IMR-90 (cell line): ENCODE measurements around the gene CLCN4. TPM values are rescaled to one million over a fixed set of nuclear protein-coding genes. Genes with fewer than 3 reads are reported as not detected.

Experiments
- ATAC-seq: fragments of 200-7000 bp; cut with Tn5 transposase; 2 replicates; pipeline ENCODE4 v1.9.1; 2020; ENCODE audit warnings: low read depth, mild to moderate bottlenecking, moderate library complexity
- BruUV-seq: library from RNA; stranded (reverse); fragments of 400-500 nt; replicated peaks from 2 replicates; lab custom pipeline; 2021; lab: Mats Ljungman, UMichigan
- CTCF ChIA-PET: fragments of 300-600 bp; formaldehyde crosslinking; extraction: SDS; loops from one replicate; lab custom pipeline; 2021; ENCODE audit warnings: antibody characterized with exemption; lab: Yijun Ruan, JAX
- POLR2A ChIA-PET: fragments of 300-600 bp; sonication (Branson Sonifier 250); formaldehyde crosslinking; loops from one replicate; lab custom pipeline; 2022; ENCODE audit warnings: antibody characterized with exemption; ENCODE audit not compliant: unreplicated experiment; lab: Charles Lee
- DNase-seq: peaks from one replicate; pipeline ENCODE4 v3.0.0; 2013
- H2AFZ ChIP-seq: replicated peaks from 2 replicates; pipeline ENCODE3; 2013; ENCODE audit warnings: low read length, mild to moderate bottlenecking; ENCODE audit not compliant: poor library complexity
- H2AK5ac ChIP-seq: 2 replicates; pipeline ENCODE4 v1.6.1; 2013; ENCODE audit warnings: low read depth, low read length, inconsistent platforms
- H2AK9ac ChIP-seq: replicated peaks from 2 replicates; pipeline ENCODE3; 2013; ENCODE audit warnings: mild to moderate bottlenecking, low read depth, low read length, moderate library complexity; ENCODE audit not compliant: poor library complexity
- H2BK120ac ChIP-seq: 2 replicates; pipeline ENCODE4 v1.6.1; 2013; ENCODE audit warnings: low read depth, low read length, inconsistent platforms
- H2BK15ac ChIP-seq: 3 replicates; pipeline ENCODE4 v1.6.1; 2013; ENCODE audit warnings: low read depth, low read length, inconsistent platforms
- H2BK20ac ChIP-seq: 2 replicates; pipeline ENCODE4 v1.6.1; 2013; ENCODE audit warnings: low read depth, mild to moderate bottlenecking, inconsistent platforms, low read length, moderate library complexity
- H2BK5ac ChIP-seq: 2 replicates; pipeline ENCODE4 v1.6.1; 2013; ENCODE audit warnings: mild to moderate bottlenecking, low read depth, low read length, inconsistent platforms; ENCODE audit not compliant: poor library complexity, severe bottlenecking
- H3K14ac ChIP-seq: replicated peaks from 2 replicates; pipeline ENCODE4 v1.6.1; 2013; ENCODE audit warnings: low read depth, low read length, inconsistent platforms
- H3K18ac ChIP-seq: 2 replicates; pipeline ENCODE4 v1.6.1; 2013; ENCODE audit warnings: low read depth, low read length, control low read depth
- H3K23ac ChIP-seq: 2 replicates; pipeline ENCODE4 v1.6.1; 2013; ENCODE audit warnings: low read depth, low read length, inconsistent platforms
- H3K27ac ChIP-seq: 2 replicates; pipeline ENCODE4 v1.5.1; 2013; ENCODE audit warnings: mild to moderate bottlenecking, control low read depth, low read length; ENCODE audit not compliant: insufficient read depth
- H3K27me3 ChIP-seq: 2 replicates; pipeline ENCODE4 v1.6.1; 2013; ENCODE audit warnings: low read length; ENCODE audit not compliant: control insufficient read depth, insufficient read depth
- H3K36me3 ChIP-seq: 2 replicates; pipeline ENCODE4 v1.6.1; 2013; ENCODE audit warnings: low read length, mixed read lengths; ENCODE audit not compliant: control insufficient read depth, insufficient read depth
- H3K4ac ChIP-seq: 2 replicates; pipeline ENCODE4 v1.6.1; 2013; ENCODE audit warnings: low read depth, low read length, inconsistent platforms
- H3K4me1 ChIP-seq: 2 replicates; pipeline ENCODE4 v1.6.1; 2013; ENCODE audit warnings: low read length, mixed read lengths; ENCODE audit not compliant: control insufficient read depth, insufficient read depth
- H3K4me2 ChIP-seq: 2 replicates; pipeline ENCODE4 v1.6.1; 2013; ENCODE audit warnings: low read depth, mild to moderate bottlenecking, control low read depth, low read length, moderate library complexity
- H3K4me3 ChIP-seq: 2 replicates; pipeline ENCODE4 v1.5.1; 2013; ENCODE audit warnings: low read depth, mild to moderate bottlenecking, control low read depth, low read length, moderate library complexity; ENCODE audit not compliant: insufficient read depth
- H3K56ac ChIP-seq: 2 replicates; pipeline ENCODE4 v1.6.1; 2013; ENCODE audit warnings: low read length, inconsistent platforms; ENCODE audit not compliant: insufficient read depth; ENCODE audit errors: extremely low read depth
- H3K79me1 ChIP-seq, 2 experiments: 2 replicates each; pipeline ENCODE4 v1.6.1; 2013; ENCODE audit warnings: low read length in 2 of 2, inconsistent platforms in 1 of 2, low read depth in 1 of 2
- H3K9ac ChIP-seq: 2 replicates; pipeline ENCODE4 v1.6.1; 2013; ENCODE audit warnings: low read depth, low read length, control low read depth
- H3K9me1 ChIP-seq: 2 replicates; pipeline ENCODE4 v1.6.1; 2013; ENCODE audit warnings: low read length, inconsistent platforms; ENCODE audit not compliant: insufficient read depth
- H3K9me3 ChIP-seq: 2 replicates; pipeline ENCODE4 v1.6.1; 2013; ENCODE audit warnings: low read length; ENCODE audit not compliant: control insufficient read depth, insufficient read depth
- H4K20me1 ChIP-seq: 2 replicates; pipeline ENCODE4 v1.6.1; 2013; ENCODE audit warnings: low read length, inconsistent platforms; ENCODE audit not compliant: insufficient read depth
- H4K5ac ChIP-seq: 2 replicates; pipeline ENCODE4 v1.6.1; 2013; ENCODE audit warnings: mild to moderate bottlenecking, low read depth, low read length, control low read depth
- H4K8ac ChIP-seq, 2 experiments: 2 replicates each; pipeline ENCODE4 v1.6.1; 2013; ENCODE audit warnings: low read depth in 2 of 2, low read length in 2 of 2, control low read depth in 1 of 2, inconsistent platforms in 1 of 2
- H4K91ac ChIP-seq: 2 replicates; pipeline ENCODE4 v1.6.1; 2013; ENCODE audit warnings: low read depth, low read length, inconsistent platforms; ENCODE audit not compliant: insufficient read depth
- BHLHE40 ChIP-seq: fragments of 150-350 bp; IDR thresholded peaks from 2 replicates; pipeline ENCODE4 v1.6.1; 2016; ENCODE audit warnings: mild to moderate bottlenecking, low read depth, low read length
- CHD1 ChIP-seq: IDR thresholded peaks from 2 replicates; pipeline ENCODE4 v1.6.1; 2012; ENCODE audit warnings: low read depth, low read length, improper control_type of control experiment
- CTCF ChIP-seq: conservative IDR thresholded peaks from 2 replicates; pipeline ENCODE4 v1.5.1; 2012; ENCODE audit warnings: mild to moderate bottlenecking, low read depth, low read length, improper control_type of control experiment
- FOS ChIP-seq: fragments of 150-350 bp; IDR thresholded peaks from 2 replicates; pipeline ENCODE4 v1.6.1; 2016; ENCODE audit warnings: low read depth, low read length
- MAFK ChIP-seq: IDR thresholded peaks from 2 replicates; pipeline ENCODE4 v1.6.1; 2012; ENCODE audit warnings: low read depth, low read length, improper control_type of control experiment
- MAZ ChIP-seq: IDR thresholded peaks from 2 replicates; pipeline ENCODE4 v1.6.1; 2012; ENCODE audit warnings: low read depth, mild to moderate bottlenecking, low read length, improper control_type of control experiment, moderate library complexity, borderline replicate concordance
- POLR2A ChIP-seq: IDR thresholded peaks from 2 replicates; pipeline ENCODE4 v1.6.1; 2012; ENCODE audit warnings: mild to moderate bottlenecking, low read depth, low read length
- RAD21 ChIP-seq: IDR thresholded peaks from 2 replicates; pipeline ENCODE4 v1.6.1; 2012; ENCODE audit warnings: low read length, improper control_type of control experiment
- SMC3 ChIP-seq: fragments of 150-350 bp; IDR thresholded peaks from 2 replicates; pipeline ENCODE4 v1.6.1; 2016; ENCODE audit warnings: low read depth, mild to moderate bottlenecking, antibody characterized with exemption, low read length, moderate library complexity
- WGBS, 2 experiments: methylation state at CpG; one replicate each; pipeline versions ENCODE4 v1.1.5 to v1.1.7; 2013; ENCODE audit warnings: missing lambda C conversion rate in 2 of 2; ENCODE audit not compliant: insufficient read length in 1 of 2; ENCODE audit errors: extremely low coverage in 2 of 2; 5-methylcytosine and 5-hydroxymethylcytosine counted together
- dilution Hi-C: fragments of 300-500 bp; cut with HindIII; formaldehyde crosslinking; loops from one replicate; pipeline ENCODE4 v1.14.3; 2018; ENCODE audit warnings: low sequenced_read_pairs; ENCODE audit not compliant: unreplicated experiment
- in situ Hi-C: fragments of 300-500 bp; cut with MboI; formaldehyde crosslinking; loops from 3 replicates; pipeline ENCODE4 v1.14.3; 2019; ENCODE audit warnings: low sequenced_read_pairs, inconsistent platforms, mixed read lengths
- intact Hi-C: fragments of 100-400 bp; cut with micrococcal nuclease; formaldehyde crosslinking; loops from 2 replicates; pipeline ENCODE4 v1.10.0; 2022
- polyA plus RNA-seq, 3 experiments: library from polyadenylated mRNA; depleted of rRNA; stranded (reverse); fragments of >200 nt; gene quantifications; 2 replicates each; pipeline ENCODE4 v1.2.3, GENCODE V29; 2012; ENCODE audit warnings: low replicate concordance in 1 of 3
- total RNA-seq: library from RNA; depleted of rRNA; stranded (reverse); fragments of >200 nt; gene quantifications from 2 replicates; pipeline ENCODE4 v1.2.3, GENCODE V29; 2012
- TF ChIP-seq, protein P1 (sequence below): fragments of 150-350 bp; IDR thresholded peaks from 2 replicates; pipeline ENCODE4 v1.6.1; 2017; ENCODE audit warnings: mild to moderate bottlenecking, antibody characterized with exemption, low read length, low read depth
- TF ChIP-seq, protein P2 (sequence below): fragments of 150-350 bp; IDR thresholded peaks from 2 replicates; pipeline ENCODE4 v1.6.1; 2016; ENCODE audit warnings: low read depth, mild to moderate bottlenecking, low read length, moderate library complexity, borderline replicate concordance

CLCN4 gene
- total and polyA plus RNA-seq, 2 of the 4 experiments (the other 2 are of a cell fraction), result 2.2 to 4.5 TPM

DNA sequence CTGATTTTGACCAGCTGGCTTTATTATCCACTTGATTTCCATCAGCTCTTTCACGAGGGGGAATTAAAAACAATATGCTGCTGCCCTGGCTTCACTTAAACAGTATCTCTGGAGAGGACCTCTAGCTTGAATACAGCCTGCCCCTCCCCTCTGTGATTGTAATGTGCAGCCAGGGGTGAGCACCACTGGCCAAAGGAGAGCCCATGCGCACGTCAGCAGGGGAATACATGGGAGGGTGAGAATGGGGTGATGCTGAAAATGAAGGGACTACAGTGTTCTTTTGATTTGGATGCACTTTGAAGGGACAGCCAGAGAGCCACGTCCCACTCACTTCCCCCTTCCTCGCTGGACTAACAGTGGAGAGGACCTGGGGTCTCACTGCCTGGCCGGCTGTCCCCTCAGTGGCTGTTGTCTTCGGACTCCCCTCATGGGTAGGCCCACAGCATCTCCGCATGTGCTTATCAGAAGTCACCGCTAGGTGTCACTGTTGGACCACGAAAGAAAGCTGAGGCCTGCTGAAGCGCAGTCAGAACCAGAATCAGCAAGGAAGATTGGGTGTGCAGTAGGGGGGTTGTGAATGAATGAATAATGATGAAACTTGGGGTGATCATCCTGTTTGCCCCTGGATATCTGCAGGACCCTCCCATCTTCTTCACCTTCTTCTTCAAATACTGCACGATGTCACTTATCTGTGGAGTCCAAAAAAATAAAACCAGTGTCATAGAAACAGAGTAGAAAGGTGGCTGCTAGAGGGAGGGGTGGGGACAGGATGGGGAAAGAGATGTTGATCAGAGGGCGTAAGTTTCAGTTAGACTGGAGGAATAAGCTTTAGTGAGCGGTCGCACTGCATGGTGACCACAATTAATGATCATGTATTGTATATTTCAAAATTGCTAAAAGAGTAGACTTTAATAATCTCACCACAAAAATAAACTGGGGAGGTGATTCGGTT, 32.8 kb downstream of the CLCN4 start:
- H4K8ac ChIP-seq, result peak overlapping the region in 1 of 2 experiments; percentile 65; a peak in 1 of 4 replicates
- ChIA-PET CTCF (interaction anchor here (0.6 to 2.5 kb wide), 22 partner anchors 9 to 947 kb away, joined by 3 to 13 read pairs (median 4); partner anchors contain the start of gene MID1), POLR2A (no interaction called here)
- H3K4me3 ChIP-seq, result no peak overlapping the region
- no peaks in the 10 kb centered on the region for H3K79me1 ChIP-seq
- H4K20me1 ChIP-seq, result no peaks in the 10 kb centered on the region
- no peak overlapping the region for H3K4me2 ChIP-seq
- no peak overlapping the region for H4K5ac ChIP-seq
- peak overlapping the region; percentile 67 for H3K4ac ChIP-seq
- no peak overlapping the region for H3K18ac ChIP-seq
- H3K27ac ChIP-seq, result no peak overlapping the region
- no peaks in the 10 kb centered on the region for H3K9me1 ChIP-seq
- BruUV-seq, result no TSS peak
- no peaks in the 10 kb centered on the region for H3K9me3 ChIP-seq
- H2BK15ac ChIP-seq, result no peak overlapping the region
- in situ Hi-C loops, result loop anchor here (5.0 to 25.0 kb wide), 4 partner anchors 425 to 1573 kb away; partner anchors contain the start of gene MSL3
- H3K56ac ChIP-seq, result no peak overlapping the region
- H2AK9ac ChIP-seq, result peak overlapping the region; percentile 4
- no peaks in the 10 kb centered on the region for H3K27me3 ChIP-seq
- WGBS, 2 experiments, result no CpG with 5 or more reads among the region's 16 CpGs
- no peak overlapping the region for H2BK120ac ChIP-seq
- no peak overlapping the region for H3K14ac ChIP-seq
- ATAC-seq, result peak; percentile 94
- H3K4me1 ChIP-seq, result no peaks in the 10 kb centered on the region
- TF ChIP-seq BHLHE40 (no peak), RAD21 (peak; percentile 90), FOS (no peak), POLR2A (no peak), CHD1 (no peak), MAFK (no peak), CTCF (peak; percentile 79), SMC3 (peak; percentile 74), MAZ (no peak)
- TF ChIP-seq, protein P1, sequence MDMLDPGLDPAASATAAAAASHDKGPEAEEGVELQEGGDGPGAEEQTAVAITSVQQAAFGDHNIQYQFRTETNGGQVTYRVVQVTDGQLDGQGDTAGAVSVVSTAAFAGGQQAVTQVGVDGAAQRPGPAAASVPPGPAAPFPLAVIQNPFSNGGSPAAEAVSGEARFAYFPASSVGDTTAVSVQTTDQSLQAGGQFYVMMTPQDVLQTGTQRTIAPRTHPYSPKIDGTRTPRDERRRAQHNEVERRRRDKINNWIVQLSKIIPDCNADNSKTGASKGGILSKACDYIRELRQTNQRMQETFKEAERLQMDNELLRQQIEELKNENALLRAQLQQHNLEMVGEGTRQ, result no peak
- TF ChIP-seq, protein P2, sequence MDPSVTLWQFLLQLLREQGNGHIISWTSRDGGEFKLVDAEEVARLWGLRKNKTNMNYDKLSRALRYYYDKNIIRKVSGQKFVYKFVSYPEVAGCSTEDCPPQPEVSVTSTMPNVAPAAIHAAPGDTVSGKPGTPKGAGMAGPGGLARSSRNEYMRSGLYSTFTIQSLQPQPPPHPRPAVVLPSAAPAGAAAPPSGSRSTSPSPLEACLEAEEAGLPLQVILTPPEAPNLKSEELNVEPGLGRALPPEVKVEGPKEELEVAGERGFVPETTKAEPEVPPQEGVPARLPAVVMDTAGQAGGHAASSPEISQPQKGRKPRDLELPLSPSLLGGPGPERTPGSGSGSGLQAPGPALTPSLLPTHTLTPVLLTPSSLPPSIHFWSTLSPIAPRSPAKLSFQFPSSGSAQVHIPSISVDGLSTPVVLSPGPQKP, result no peak
- intact Hi-C loops, result loop anchor here (1.0 to 10.0 kb wide), 9 partner anchors 137 to 1581 kb away; no protein-coding TSS in a partner anchor
- dilution Hi-C loops, result loop anchor here (25.0 kb wide), 1 partner anchor 948 kb away; no protein-coding TSS in a partner anchor
- no peak overlapping the region; the same call in 1 of the 2 replicates for H3K9ac ChIP-seq
- H3K36me3 ChIP-seq, result no peaks in the 10 kb centered on the region
- DNase-seq, result peak; percentile 63
- H2AK5ac ChIP-seq, result no peak overlapping the region
- peak overlapping the region; percentile 50 for H2BK20ac ChIP-seq
- peak overlapping the region; percentile 61 for H2AFZ ChIP-seq
- no peak overlapping the region for H3K23ac ChIP-seq
- H4K91ac ChIP-seq, result peak overlapping the region; percentile 25; the same call in 1 of the 2 replicates
- H2BK5ac ChIP-seq, result no peak overlapping the region
